GM21717 (cell line): ENCODE measurements around the gene TMED8.
"Not testable (repeated sequence)": the region's sequence is repeated elsewhere in the genome, so short reads cannot be mapped to it uniquely, and the experiment has no call there.

Experiments
- ATAC-seq: cut with Tn5 transposase; IDR thresholded peaks from one replicate; pipeline ENCODE4 v1.9.1; 2021; ENCODE audit warnings: mild to moderate bottlenecking, moderate library complexity; ENCODE audit not compliant: unreplicated experiment

Gene TMED8

GRCh38 chr14:77324289-77324688 lies 52.6 kb downstream of the TMED8 start:
- no peak for ATAC-seq

- ATAC-seq = no peak
These were observed 53.3 kb downstream of the TMED8 start for GRCh38 chr14:77323571-77323970.

GRCh38 chr14:77322951-77323350 lies 53.9 kb downstream of the TMED8 start:
- ATAC-seq = no peak

- no peak for ATAC-seq
These were observed 54.5 kb downstream of the TMED8 start for GRCh38 chr14:77322250-77322902.

- peak; percentile 69 for ATAC-seq
These were observed 56.5 kb downstream of the TMED8 start, which contains the start of gene POMT2 for GRCh38 chr14:77320238-77320935. TSS of gene POMT2 (minus strand) at chr14:77320883. CDS start at chr14:77320681, 202 bp downstream.

GRCh38 chr14:77319422-77319821 lies 57.5 kb downstream of the TMED8 start:
- no peak for ATAC-seq

GRCh38 chr14:77318756-77319155 lies 58.1 kb downstream of the TMED8 start:
- ATAC-seq = not testable (repeated sequence)

- no peak for ATAC-seq
These were observed 58.8 kb downstream of the TMED8 start for GRCh38 chr14:77318006-77318553.

GRCh38 chr14:77316872-77317301 lies 60.0 kb downstream of the TMED8 start:
- ATAC-seq = no peak

GRCh38 chr14:77316195-77316505 lies 60.7 kb downstream of the TMED8 start:
- no peak for ATAC-seq

GRCh38 chr14:77314539-77315457 lies 62.1 kb downstream of the TMED8 start:
- ATAC-seq = no peak

- no peak for ATAC-seq
These were observed 62.9 kb downstream of the TMED8 start for GRCh38 chr14:77314043-77314442.

GRCh38 chr14:77313371-77313770 lies 63.5 kb downstream of the TMED8 start:
- ATAC-seq = no peak

- ATAC-seq = no peak
These were observed 65.7 kb downstream of the TMED8 start for GRCh38 chr14:77311217-77311616.

GRCh38 chr14:77310026-77310425 lies 66.9 kb downstream of the TMED8 start:
- no peak for ATAC-seq

GRCh38 chr14:77309131-77309530 lies 67.8 kb downstream of the TMED8 start:
- ATAC-seq = no peak

GRCh38 chr14:77306851-77307496 lies 69.9 kb downstream of the TMED8 start:
- ATAC-seq = no peak

GRCh38 chr14:77306416-77306815 lies 70.5 kb downstream of the TMED8 start:
- no peak for ATAC-seq

GRCh38 chr14:77305696-77306095 lies 71.2 kb downstream of the TMED8 start:
- no peak for ATAC-seq

- ATAC-seq = no peak
These were observed 73.3 kb downstream of the TMED8 start for GRCh38 chr14:77303417-77304156.
